K562 treated with DMSO at 1 percent for 4 hours (cell line): ENCODE results near the gene PGD. TPM values are rescaled to one million over a fixed set of nuclear protein-coding genes. Genes with fewer than 3 reads are reported as not detected.

Experiments
- total RNA-seq: library from RNA; unstranded; fragments of 300-600 nt; gene quantifications from 2 replicates; pipeline ENCODE4 v1.2.3, GENCODE V29; 2022; ENCODE audit not compliant: insufficient read depth

The PGD gene
- 421 and 440 TPM in 2 replicates for total RNA-seq

GRCh38 chr1:10398734-10399443 lies at the start of gene PGD:
Gene PGD, plus strand, starts transcription at chr1:10399064. Its CDS starts 54 bp downstream, at chr1:10399118.

GRCh38 chr1:10430216-10431069 lies 31.6 kb downstream of the PGD start, which contains the start of gene CENPS:
Gene CENPS, plus strand, starts transcription at chr1:10430433. Its CDS starts 85 bp downstream, at chr1:10430518.

GRCh38 chr1:10449751-10450150 lies 50.9 kb downstream of the PGD start, which contains the start of gene CORT:
Gene CORT, plus strand, starts transcription at chr1:10450031. Its CDS starts 193 bp downstream, at chr1:10450224.

Other genes with a start within 250 kb of the PGD start
- gene KIF1B, start 188.5 kb upstream of the PGD start, total RNA-seq = 10.9 and 11.6 TPM in 2 replicates
- gene CENPS, start 31.4 kb downstream of the PGD start, total RNA-seq = 16.4 and 26.2 TPM in 2 replicates
- 0.79 TPM in 1 of 2 replicates, not detected in the other for gene CORT, start 51.0 kb downstream of the PGD start, total RNA-seq
- gene DFFA, start 73.5 kb downstream of the PGD start, total RNA-seq = 15.4 and 19.6 TPM in 2 replicates
- gene PEX14, start 75.9 kb downstream of the PGD start, total RNA-seq = 38.6 and 38.8 TPM in 2 replicates